Keratinocyte (primary cell): ENCODE data around the gene SLC7A5. TPM values are rescaled to one million over a fixed set of nuclear protein-coding genes. Genes with fewer than 3 reads are reported as not detected.

Source experiments
- DNase-seq: peaks from one replicate; pipeline ENCODE4 v3.0.0-alpha.2; 2011; ENCODE audit warnings: low read depth, missing footprints, low spot score
- FAIRE-seq: peaks from 2 replicates; lab custom pipeline; 2011; peaks lifted over from hg19 to GRCh38; lab: Jason Lieb, UNC
- H2AFZ ChIP-seq: 2 replicates; pipeline ENCODE4 v1.6.0; 2012; ENCODE audit warnings: low read length, control low read depth, inconsistent platforms; ENCODE audit not compliant: control insufficient read depth
- H3K27ac ChIP-seq: 2 replicates; pipeline ENCODE4 v1.5.1; 2011; ENCODE audit warnings: low read length; ENCODE audit not compliant: control insufficient read depth, insufficient read depth
- H3K27me3 ChIP-seq: 3 replicates; pipeline ENCODE4 v1.6.0; 2011; ENCODE audit warnings: low read length; ENCODE audit not compliant: control insufficient read depth, insufficient read depth; ENCODE audit errors: extremely low read depth
- H3K36me3 ChIP-seq, 2 experiments: 2 replicates in 1 of 2; 3 replicates in 1 of 2; pipeline ENCODE4 v1.5.1; 2011; ENCODE audit warnings: low read length in 2 of 2, mild to moderate bottlenecking in 1 of 2; ENCODE audit not compliant: control insufficient read depth in 2 of 2, insufficient read depth in 2 of 2; ENCODE audit errors: extremely low read depth in 1 of 2
- H3K4me1 ChIP-seq: 3 replicates; pipeline ENCODE4 v1.5.1; 2011; ENCODE audit warnings: low read length; ENCODE audit not compliant: control insufficient read depth, insufficient read depth; ENCODE audit errors: extremely low read depth
- H3K4me2 ChIP-seq: 3 replicates; pipeline ENCODE4 v1.6.0; 2011; ENCODE audit warnings: low read depth, low read length; ENCODE audit not compliant: control insufficient read depth, insufficient read depth; ENCODE audit errors: extremely low read depth
- H3K4me3 ChIP-seq, 3 experiments: fragments of 200-600 bp in 1 of 3; sonication (generic) in 1 of 3; 2 replicates in 2 of 3; 3 replicates in 1 of 3; pipeline ENCODE4 v1.5.1; 2011 to 2016; ENCODE audit warnings: low read length in 3 of 3, mild to moderate bottlenecking in 3 of 3, control low read depth in 2 of 3, inconsistent platforms in 1 of 3, low read depth in 1 of 3, mixed read lengths in 1 of 3, mixed run types in 1 of 3, moderate library complexity in 1 of 3; ENCODE audit not compliant: control insufficient read depth in 2 of 3, insufficient read depth in 2 of 3; ENCODE audit errors: extremely low read depth in 1 of 3
- H3K79me2 ChIP-seq: 2 replicates; pipeline ENCODE4 v1.6.0; 2012; ENCODE audit warnings: low read length; ENCODE audit not compliant: control insufficient read depth, insufficient read depth
- H3K9ac ChIP-seq: 3 replicates; pipeline ENCODE4 v1.6.0; 2011; ENCODE audit warnings: low read length; ENCODE audit not compliant: control insufficient read depth, insufficient read depth; ENCODE audit errors: extremely low read depth
- H3K9me1 ChIP-seq: 3 replicates; pipeline ENCODE4 v1.6.0; 2011; ENCODE audit warnings: low read length; ENCODE audit not compliant: control insufficient read depth, insufficient read depth; ENCODE audit errors: extremely low read depth
- H3K9me3 ChIP-seq: 2 replicates; pipeline ENCODE4 v1.5.1; 2012; ENCODE audit warnings: low read depth, low read length; ENCODE audit not compliant: control insufficient read depth
- H4K20me1 ChIP-seq: 3 replicates; pipeline ENCODE4 v1.6.0; 2011; ENCODE audit warnings: low read length; ENCODE audit not compliant: control insufficient read depth, insufficient read depth; ENCODE audit errors: extremely low read depth
- EZH2 ChIP-seq: IDR thresholded peaks from one replicate; pipeline ENCODE4 v1.6.1; 2012; ENCODE audit warnings: inconsistent platforms, mild to moderate bottlenecking, low read length, moderate library complexity
- dilution Hi-C: fragments of 300-500 bp; cut with MboI; formaldehyde crosslinking; loops from one replicate; pipeline ENCODE4 v1.7.0; 2020; ENCODE audit warnings: low sequenced_read_pairs; ENCODE audit not compliant: extremely low pct_ligation_motif_present
- polyA plus RNA-seq, 5 experiments: library from polyadenylated mRNA; depleted of rRNA in 3 of 5; stranded (reverse) in 3 of 5; stranded (forward) in 1 of 5; unstranded in 1 of 5; fragments of >200 nt; gene quantifications; 1 replicate in 1 of 5; 2 replicates in 3 of 5; 3 replicates in 1 of 5; pipeline versions ENCODE4 v1.2.1 to v1.2.3, GENCODE V29; 2011 to 2012; ENCODE audit warnings: missing spikeins in 2 of 5, low read depth in 1 of 5, low replicate concordance in 1 of 5
- TF ChIP-seq, protein P1 (sequence below), 3 experiments: IDR thresholded peaks in 1 of 3; conservative IDR thresholded peaks in 1 of 3; optimal IDR thresholded peaks in 1 of 3; 2 replicates in 2 of 3; 3 replicates in 1 of 3; pipeline versions ENCODE3 to v1.5.1; 2011; ENCODE audit warnings: low read length in 3 of 3, mild to moderate bottlenecking in 3 of 3, moderate library complexity in 2 of 3, control low read depth in 1 of 3, inconsistent platforms in 1 of 3; ENCODE audit not compliant: insufficient read depth in 2 of 3; ENCODE audit errors: extremely low read depth in 1 of 3

Gene SLC7A5
- polyA plus RNA-seq, 1 donor (not counting 4 experiments of a cell fraction or from before 2014, with no cell fraction given): 114 TPM

DNA sequence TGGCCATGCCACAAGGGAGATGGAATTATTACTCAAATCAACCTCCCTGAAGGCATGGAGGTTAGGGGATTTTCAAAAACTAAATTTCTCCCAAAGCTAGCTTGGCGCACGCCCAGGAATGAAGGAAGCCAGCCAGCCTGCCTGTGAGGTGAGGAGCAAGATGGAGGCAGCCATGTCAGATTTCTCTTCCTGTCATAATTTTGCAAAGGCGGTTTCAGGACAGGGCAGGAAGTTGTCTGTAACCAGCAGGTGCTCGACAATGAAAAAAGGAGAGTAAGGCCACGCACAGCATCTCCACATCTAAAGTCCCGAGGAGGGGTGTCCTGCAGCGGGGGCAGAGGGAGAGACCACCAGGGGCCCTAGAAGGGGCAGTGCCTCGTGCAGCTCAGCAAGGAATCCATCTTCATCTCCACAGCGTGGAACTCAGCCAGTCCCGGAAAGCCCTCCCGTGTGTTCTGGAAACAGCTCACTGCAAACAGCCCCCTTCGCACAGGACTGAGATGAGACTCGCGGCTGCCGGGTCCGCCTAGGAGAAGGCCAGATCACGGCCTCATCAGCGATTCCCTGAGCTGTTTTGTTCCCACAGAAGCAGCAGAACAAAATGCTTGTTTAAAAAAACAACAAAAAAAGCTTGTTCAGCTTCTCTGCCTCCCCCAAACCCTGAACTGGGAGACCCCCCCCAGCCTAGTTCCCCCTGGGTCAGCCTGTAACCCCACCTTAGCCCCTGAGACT lies 47.8 kb downstream of the SLC7A5 start:
- Histone ChIP-seq H3K9me3 (peaks cover 11% of the 10 kb centered on the region), H3K9me1 (no peaks in the 10 kb centered on the region), H3K27me3 (no peaks in the 10 kb centered on the region), H3K36me3 (no peaks in the 10 kb centered on the region), H3K9ac (no peak overlapping the region), H3K4me3 (no peak overlapping the region), H3K4me2 (no peak overlapping the region), H4K20me1 (no peaks in the 10 kb centered on the region), H3K4me1 (peaks cover 35% of the 10 kb centered on the region), H3K79me2 (no peaks in the 10 kb centered on the region), H2AFZ (no peak overlapping the region), H3K27ac (no peak overlapping the region)
- FAIRE-seq: no peak
- DNase-seq: no peak
- dilution Hi-C loops: no loop called here
- TF ChIP-seq, protein P1, sequence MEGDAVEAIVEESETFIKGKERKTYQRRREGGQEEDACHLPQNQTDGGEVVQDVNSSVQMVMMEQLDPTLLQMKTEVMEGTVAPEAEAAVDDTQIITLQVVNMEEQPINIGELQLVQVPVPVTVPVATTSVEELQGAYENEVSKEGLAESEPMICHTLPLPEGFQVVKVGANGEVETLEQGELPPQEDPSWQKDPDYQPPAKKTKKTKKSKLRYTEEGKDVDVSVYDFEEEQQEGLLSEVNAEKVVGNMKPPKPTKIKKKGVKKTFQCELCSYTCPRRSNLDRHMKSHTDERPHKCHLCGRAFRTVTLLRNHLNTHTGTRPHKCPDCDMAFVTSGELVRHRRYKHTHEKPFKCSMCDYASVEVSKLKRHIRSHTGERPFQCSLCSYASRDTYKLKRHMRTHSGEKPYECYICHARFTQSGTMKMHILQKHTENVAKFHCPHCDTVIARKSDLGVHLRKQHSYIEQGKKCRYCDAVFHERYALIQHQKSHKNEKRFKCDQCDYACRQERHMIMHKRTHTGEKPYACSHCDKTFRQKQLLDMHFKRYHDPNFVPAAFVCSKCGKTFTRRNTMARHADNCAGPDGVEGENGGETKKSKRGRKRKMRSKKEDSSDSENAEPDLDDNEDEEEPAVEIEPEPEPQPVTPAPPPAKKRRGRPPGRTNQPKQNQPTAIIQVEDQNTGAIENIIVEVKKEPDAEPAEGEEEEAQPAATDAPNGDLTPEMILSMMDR (optimal IDR thresholded peaks at IDR 0.05 in 1 of 3, IDR thresholded peaks at IDR 0.05 in 1 of 3, conservative IDR thresholded peaks at IDR 0.05 in 1 of 3; ENCODE audit: extremely low read depth in 1 of 3, insufficient read depth in 2 of 3, low read length in 3 of 3): no peak

DNA sequence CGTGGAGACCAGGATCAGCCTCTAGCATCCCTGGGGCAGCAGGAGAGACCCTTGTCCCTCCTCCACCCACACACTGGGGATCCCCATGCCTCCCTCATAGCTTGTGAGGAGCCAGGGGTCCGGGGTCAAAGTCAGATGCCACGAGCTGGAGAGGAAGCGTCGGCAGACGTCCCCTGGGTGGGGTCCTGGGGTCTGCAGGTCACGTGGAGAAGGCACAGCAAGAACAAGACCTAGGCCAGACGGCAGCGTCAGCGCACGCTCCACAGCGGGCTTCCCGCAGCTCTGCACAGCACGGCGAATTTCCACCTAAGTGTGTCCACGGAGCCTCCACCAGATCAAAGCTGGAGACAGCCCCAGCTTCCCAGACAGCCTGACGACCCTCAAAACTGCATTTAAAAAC lies 49.3 kb downstream of the SLC7A5 start:
- FAIRE-seq (no peak), DNase-seq (no peak)
- Histone ChIP-seq H3K9me3 (peaks cover 22% of the 10 kb centered on the region), H4K20me1 (no peaks in the 10 kb centered on the region), H3K27ac (no peak overlapping the region), H3K27me3 (no peaks in the 10 kb centered on the region), H3K9me1 (no peaks in the 10 kb centered on the region), H3K4me3 (no peak overlapping the region), H3K36me3 (no peaks in the 10 kb centered on the region), H3K4me1 (peaks cover 30% of the 10 kb centered on the region), H3K79me2 (no peaks in the 10 kb centered on the region), H3K9ac (no peak overlapping the region), H3K4me2 (no peak overlapping the region), H2AFZ (no peak overlapping the region)
- dilution Hi-C loops: no loop called here
- no peak for TF ChIP-seq EZH2
- TF ChIP-seq, protein P1 (optimal IDR thresholded peaks at IDR 0.05 in 1 of 3, IDR thresholded peaks at IDR 0.05 in 1 of 3, conservative IDR thresholded peaks at IDR 0.05 in 1 of 3; ENCODE audit: extremely low read depth in 1 of 3, insufficient read depth in 2 of 3, low read length in 3 of 3): no peak
